ENCODE measurements around the gene SQSTM1.
"Not testable (repeated sequence)": the region's sequence is repeated elsewhere in the genome, so short reads cannot be mapped to it uniquely, and the experiment has no call there.

Gene SQSTM1

GRCh38 chr5:179827680-179828079 lies 7.0 kb downstream of the SQSTM1 start:
- DNase-seq (ENCODE audit: low spot score): no peak

GRCh38 chr5:179828756-179829421 lies 8.2 kb downstream of the SQSTM1 start:
- no peak for DNase-seq (ENCODE audit: low spot score)

GRCh38 chr5:179829732-179830435 lies 9.2 kb downstream of the SQSTM1 start:
- no peak for DNase-seq (ENCODE audit: low spot score)

- DNase-seq (ENCODE audit: low spot score): no peak
These were observed 10.2 kb downstream of the SQSTM1 start for GRCh38 chr5:179830818-179831468.

- no peak for DNase-seq (ENCODE audit: low spot score)
These were observed 11.5 kb downstream of the SQSTM1 start for GRCh38 chr5:179832039-179832745.

- DNase-seq (ENCODE audit: low spot score): no peak
These were observed 12.5 kb downstream of the SQSTM1 start for GRCh38 chr5:179833056-179833708.

GRCh38 chr5:179833709-179834070 lies 13.0 kb downstream of the SQSTM1 start:
- no peak for DNase-seq (ENCODE audit: low spot score)

- no peak for DNase-seq (ENCODE audit: low spot score)
These were observed 13.4 kb downstream of the SQSTM1 start for GRCh38 chr5:179834120-179834519.

- not testable (repeated sequence) for DNase-seq (ENCODE audit: low spot score)
These were observed 14.2 kb downstream of the SQSTM1 start for GRCh38 chr5:179834871-179835270.

- peak; percentile 58 for DNase-seq (ENCODE audit: low spot score)
These were observed 15.7 kb downstream of the SQSTM1 start for GRCh38 chr5:179836225-179837019.

GRCh38 chr5:179837076-179838011 lies 16.6 kb downstream of the SQSTM1 start:
- DNase-seq (ENCODE audit: low spot score): no peak

- DNase-seq (ENCODE audit: low spot score): no peak
These were observed 18.9 kb downstream of the SQSTM1 start for GRCh38 chr5:179839328-179840256.

GRCh38 chr5:179840321-179840720 lies 19.6 kb downstream of the SQSTM1 start:
- no peak for DNase-seq (ENCODE audit: low spot score)

GRCh38 chr5:179840766-179841165 lies 20.1 kb downstream of the SQSTM1 start:
- DNase-seq (ENCODE audit: low spot score): no peak

- DNase-seq (ENCODE audit: low spot score): no peak
These were observed 20.9 kb downstream of the SQSTM1 start for GRCh38 chr5:179841621-179842020.

- no peak for DNase-seq (ENCODE audit: low spot score)
These were observed 32.4 kb downstream of the SQSTM1 start for GRCh38 chr5:179852993-179853547.

GRCh38 chr5:179854356-179854755 lies 33.7 kb downstream of the SQSTM1 start:
- DNase-seq (ENCODE audit: low spot score): no peak

- DNase-seq (ENCODE audit: low spot score): peak; percentile 30
These were observed 37.5 kb downstream of the SQSTM1 start for GRCh38 chr5:179858241-179858585.

Data from activated CD4-positive, alpha-beta T cell treated with anti-CD3 and anti-CD28 coated beads, Interleukin-2, Interleukin-4, amounts not matched to agents 100 ng/mL and 50 ng/mL, durations not matched to agents 16 hours and 8 hours (primary cell).